SU-DHL-6 (cell line): ENCODE data around the gene ERBB2.

Experiments
- EZH2phosphoT487 ChIP-seq: fragments of 200-600 bp; sonication (generic), shearing (Covaris generic); conservative IDR thresholded peaks from 2 replicates; pipeline ENCODE4 v1.6.1; 2018; ENCODE audit warnings: mild to moderate bottlenecking, antibody characterized with exemption, low read length, moderate library complexity, mixed read lengths
- TF ChIP-seq, protein P1 (sequence below): fragments of 200-600 bp; sonication (generic); IDR thresholded peaks from one replicate; pipeline ENCODE4 v1.5.1; 2017; ENCODE audit warnings: antibody characterized with exemption, mild to moderate bottlenecking, low read length, moderate library complexity; ENCODE audit not compliant: insufficient read depth, poor library complexity, severe bottlenecking

DNA sequence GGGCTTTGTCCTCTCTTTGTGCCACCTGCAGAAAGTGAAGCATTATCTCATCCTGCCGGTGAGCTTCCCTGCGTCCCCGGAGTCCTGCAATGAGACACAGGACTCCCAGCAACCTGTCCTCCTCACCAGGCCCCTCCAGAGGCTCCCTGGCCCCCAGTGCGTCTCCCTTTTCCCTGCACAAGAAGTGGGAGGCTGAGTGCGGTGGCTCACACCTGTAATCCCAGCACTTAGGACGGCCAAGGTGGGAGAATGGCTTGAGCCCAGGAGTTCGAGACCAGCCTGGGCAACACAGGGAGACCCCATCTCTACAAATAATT is 46.2 kb downstream of the ERBB2 start:
- TF ChIP-seq, protein P1, sequence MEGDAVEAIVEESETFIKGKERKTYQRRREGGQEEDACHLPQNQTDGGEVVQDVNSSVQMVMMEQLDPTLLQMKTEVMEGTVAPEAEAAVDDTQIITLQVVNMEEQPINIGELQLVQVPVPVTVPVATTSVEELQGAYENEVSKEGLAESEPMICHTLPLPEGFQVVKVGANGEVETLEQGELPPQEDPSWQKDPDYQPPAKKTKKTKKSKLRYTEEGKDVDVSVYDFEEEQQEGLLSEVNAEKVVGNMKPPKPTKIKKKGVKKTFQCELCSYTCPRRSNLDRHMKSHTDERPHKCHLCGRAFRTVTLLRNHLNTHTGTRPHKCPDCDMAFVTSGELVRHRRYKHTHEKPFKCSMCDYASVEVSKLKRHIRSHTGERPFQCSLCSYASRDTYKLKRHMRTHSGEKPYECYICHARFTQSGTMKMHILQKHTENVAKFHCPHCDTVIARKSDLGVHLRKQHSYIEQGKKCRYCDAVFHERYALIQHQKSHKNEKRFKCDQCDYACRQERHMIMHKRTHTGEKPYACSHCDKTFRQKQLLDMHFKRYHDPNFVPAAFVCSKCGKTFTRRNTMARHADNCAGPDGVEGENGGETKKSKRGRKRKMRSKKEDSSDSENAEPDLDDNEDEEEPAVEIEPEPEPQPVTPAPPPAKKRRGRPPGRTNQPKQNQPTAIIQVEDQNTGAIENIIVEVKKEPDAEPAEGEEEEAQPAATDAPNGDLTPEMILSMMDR = no peak
- TF ChIP-seq EZH2phosphoT487 = no peak
